SHP77 (cell line): ENCODE measurements around the gene CCDC170.

Source experiments
- DNase-seq, 2 experiments: peaks; one replicate each; lab custom pipeline; 2025; lab: John Stamatoyannopoulos, UW

Gene CCDC170

GRCh38 chr6:151546941-151547659, 53.3 kb downstream of the CCDC170 start:
- DNase-seq: no peak

- DNase-seq: no peak
Measured at GRCh38 chr6:151548201-151548600, 54.4 kb downstream of the CCDC170 start.

- no peak for DNase-seq
Measured at GRCh38 chr6:151549790-151550189, 56.0 kb downstream of the CCDC170 start.

GRCh38 chr6:151550618-151551017, 56.8 kb downstream of the CCDC170 start:
- no peak for DNase-seq

- DNase-seq: no peak
Measured at GRCh38 chr6:151551223-151551857, 57.5 kb downstream of the CCDC170 start.

- DNase-seq: no peak
Measured at GRCh38 chr6:151553416-151554165, 59.8 kb downstream of the CCDC170 start.

GRCh38 chr6:151561238-151561637, 67.4 kb downstream of the CCDC170 start:
- no peak for DNase-seq

- DNase-seq: no peak
Measured at GRCh38 chr6:151564654-151565053, 70.8 kb downstream of the CCDC170 start.

- no peak for DNase-seq
Measured at GRCh38 chr6:151565940-151566339, 72.1 kb downstream of the CCDC170 start.

- no peak for DNase-seq
Measured at GRCh38 chr6:151566557-151566956, 72.7 kb downstream of the CCDC170 start.

GRCh38 chr6:151576633-151577032, 82.8 kb downstream of the CCDC170 start:
- DNase-seq: peak in 1 of 2 experiments; percentile 29

GRCh38 chr6:151577257-151577656, 83.4 kb downstream of the CCDC170 start:
- no peak for DNase-seq

GRCh38 chr6:151585741-151586140, 91.9 kb downstream of the CCDC170 start:
- DNase-seq: no peak

GRCh38 chr6:151589667-151590066, 95.8 kb downstream of the CCDC170 start:
- DNase-seq: no peak

- no peak for DNase-seq
Measured at GRCh38 chr6:151590742-151591141, 96.9 kb downstream of the CCDC170 start.

- no peak for DNase-seq
Measured at GRCh38 chr6:151592449-151593159, 98.8 kb downstream of the CCDC170 start.

GRCh38 chr6:151609146-151609902, 115.5 kb downstream of the CCDC170 start:
- no peak for DNase-seq

- no peak for DNase-seq
Measured at GRCh38 chr6:151610326-151610725, 116.5 kb downstream of the CCDC170 start.

GRCh38 chr6:151614630-151615029, 120.8 kb downstream of the CCDC170 start:
- DNase-seq: no peak

- DNase-seq: no peak
Measured at GRCh38 chr6:151616091-151616513, 122.3 kb downstream of the CCDC170 start.

- no peak for DNase-seq
Measured at GRCh38 chr6:151616600-151616999, 122.8 kb downstream of the CCDC170 start.

GRCh38 chr6:151617539-151617938, 123.7 kb downstream of the CCDC170 start:
- no peak for DNase-seq
